Raji (cell line): ENCODE data around the gene LRRC49.

Experiments used
- POLR2A ChIP-seq: IDR thresholded peaks from 2 replicates; pipeline ENCODE4 v1.6.1; 2011; ENCODE audit warnings: low read depth, low read length, control low read depth; ENCODE audit not compliant: insufficient read depth

LRRC49 gene

GRCh38 chr15:71080705-71081104 is 188.1 kb downstream of the LRRC49 start:
- no peak for TF ChIP-seq POLR2A

GRCh38 chr15:71082803-71083202 is 190.2 kb downstream of the LRRC49 start:
- no peak for TF ChIP-seq POLR2A

GRCh38 chr15:71083349-71083748 is 190.7 kb downstream of the LRRC49 start:
- TF ChIP-seq POLR2A = no peak

GRCh38 chr15:71084264-71084663 is 191.6 kb downstream of the LRRC49 start:
- TF ChIP-seq POLR2A = no peak

- TF ChIP-seq POLR2A = no peak
Observed at GRCh38 chr15:71085809-71086208, 193.2 kb downstream of the LRRC49 start.

- no peak for TF ChIP-seq POLR2A
Observed at GRCh38 chr15:71088155-71088554, 195.5 kb downstream of the LRRC49 start.

- TF ChIP-seq POLR2A = no peak
Observed at GRCh38 chr15:71088683-71089082, 196.1 kb downstream of the LRRC49 start.

GRCh38 chr15:71089801-71090200 is 197.2 kb downstream of the LRRC49 start:
- TF ChIP-seq POLR2A = no peak

GRCh38 chr15:71091601-71092000 is 199.0 kb downstream of the LRRC49 start:
- TF ChIP-seq POLR2A = no peak

- no peak for TF ChIP-seq POLR2A
Observed at GRCh38 chr15:71092056-71092600, 199.5 kb downstream of the LRRC49 start.

GRCh38 chr15:71093054-71094024 is 200.7 kb downstream of the LRRC49 start:
- no peak for TF ChIP-seq POLR2A

- no peak for TF ChIP-seq POLR2A
Observed at GRCh38 chr15:71094137-71094536, 201.5 kb downstream of the LRRC49 start.

- TF ChIP-seq POLR2A = no peak
Observed at GRCh38 chr15:71096676-71097075, 204.1 kb downstream of the LRRC49 start.

- no peak for TF ChIP-seq POLR2A
Observed at GRCh38 chr15:71097890-71098289, 205.3 kb downstream of the LRRC49 start.

GRCh38 chr15:71098920-71099319 is 206.3 kb downstream of the LRRC49 start:
- TF ChIP-seq POLR2A = no peak
